Ovary (tissue), 9 donors: Measurements from ENCODE around the gene VWCE. TPM values are rescaled to one million over a fixed set of nuclear protein-coding genes. Genes with fewer than 3 reads are reported as not detected.
"Not testable (repeated sequence)": the region's sequence is repeated elsewhere in the genome, so short reads cannot be mapped to it uniquely, and the experiment has no call there.

Source experiments
- DNase-seq, 5 donors: peaks; one replicate each; pipeline ENCODE4 v3.0.0-alpha.2; 2019 to 2020
- H3K27ac ChIP-seq, 2 donors: fragments of 200-600 bp; one replicate each; pipeline versions ENCODE4 v1.5.1 to v1.8.0; 2019 to 2022
- H3K27me3 ChIP-seq: fragments of 200-600 bp; one replicate; pipeline ENCODE4 v1.8.0; 2022
- H3K36me3 ChIP-seq: fragments of 200-600 bp; sonication (generic); one replicate; pipeline ENCODE4 v1.5.1; 2019
- H3K4me1 ChIP-seq: one replicate; pipeline ENCODE4 v1.8.1; 2013; ENCODE audit warnings: mild to moderate bottlenecking, moderate library complexity; ENCODE audit not compliant: insufficient read depth
- H3K4me3 ChIP-seq: fragments of 200-600 bp; sonication (generic); one replicate; pipeline ENCODE4 v1.5.1; 2017
- H3K9me3 ChIP-seq, 2 donors: fragments of 200-600 bp in 1 of 2; sonication (generic) in 1 of 2; one replicate each; pipeline versions ENCODE4 v1.5.1 to v1.8.1; 2013 to 2019; ENCODE audit warnings: mild to moderate bottlenecking in 1 of 2, moderate library complexity in 1 of 2
- WGBS, 3 donors: extraction: QIAGEN DNeasy Blood & Tissue Kit in 1 of 3; methylation state at CpG; one replicate each; pipeline versions ENCODE4 v1.1.5 to v1.1.7; 2013 to 2017; 5-methylcytosine and 5-hydroxymethylcytosine counted together
- intact Hi-C, 4 donors: fragments of 100-400 bp; cut with DNase I; formaldehyde crosslinking; loops; one replicate each; pipeline versions ENCODE4 v1.11.0 to v1.15.1; 2022 to 2023
- polyA plus RNA-seq, 2 donors: library from polyadenylated mRNA; stranded (reverse); fragments of 200-250 nt in 1 of 2; fragments of 350-450 nt in 1 of 2; fragmentation: Illumina TruSeq in 1 of 2; extraction: RNeasy Lipid Tissue Mini Kit (QIAGEN cat#74804) in 1 of 2; gene quantifications; one replicate each; pipeline ENCODE4 v1.2.3, GENCODE V29; 2013 to 2014
- total RNA-seq, 7 donors: library from RNA; depleted of rRNA in 2 of 7; stranded (reverse); fragments of >200 nt in 2 of 7; fragmentation: NEBNext Ultra II Directional in 3 of 7; extraction: Animal tissue kit (Norgen Biotek cat#: 25700) in 3 of 7; gene quantifications; one replicate each; pipeline versions ENCODE4 v1.1.0 to v1.2.4, GENCODE V29; 2016 to 2023
- donor health status: DM: no; HTN: no; CAD: no; lungs with moderate emphysema.
- donor health status: DM: no; HTN: no; CAD: no.
- donor health status: Bipolar disorder and iron deficiency.
- donor health status: DM: yes; HTN: yes; CAD: no.
- donor health status: DM: no; HTN: no; CAD: no.
- donor health status: DM: yes; HTN: yes; CAD: no.

The VWCE gene
- total and polyA plus RNA-seq, 9 donors: 1.9 to 39.9 (median 11.9) TPM

- no CpG with 5 or more reads among the region's 5 CpGs for WGBS, 3 donors
- H3K4me3 ChIP-seq, H3K4me1 ChIP-seq, H3K27me3 ChIP-seq, H3K36me3 ChIP-seq, intact Hi-C loops, H3K9me3 ChIP-seq, H3K27ac ChIP-seq, DNase-seq: not testable (repeated sequence)
Observed at GRCh38 chr11:61222692-61223091, 72.4 kb downstream of the VWCE start.

- H3K4me3 ChIP-seq, H3K27ac ChIP-seq, H3K27me3 ChIP-seq, intact Hi-C loops, H3K36me3 ChIP-seq, H3K4me1 ChIP-seq, DNase-seq, H3K9me3 ChIP-seq: not testable (repeated sequence)
- no CpG with 5 or more reads among the region's 8 CpGs for WGBS, 3 donors
Observed at GRCh38 chr11:61222047-61222446, 73.1 kb downstream of the VWCE start, which contains the start of gene PGA4. Gene PGA4 (plus strand): TSS chr11:61222347. CDS start chr11:61222401, 54 bp downstream.

- H3K4me3 ChIP-seq, intact Hi-C loops, H3K27me3 ChIP-seq, H3K36me3 ChIP-seq, H3K27ac ChIP-seq, H3K9me3 ChIP-seq, DNase-seq, H3K4me1 ChIP-seq: not testable (repeated sequence)
- WGBS, 3 donors: 80 to 89% (median 88%) methylated on average over 5 of the region's 5 CpGs
Observed at GRCh38 chr11:61219016-61219415, 76.1 kb downstream of the VWCE start.

DNA sequence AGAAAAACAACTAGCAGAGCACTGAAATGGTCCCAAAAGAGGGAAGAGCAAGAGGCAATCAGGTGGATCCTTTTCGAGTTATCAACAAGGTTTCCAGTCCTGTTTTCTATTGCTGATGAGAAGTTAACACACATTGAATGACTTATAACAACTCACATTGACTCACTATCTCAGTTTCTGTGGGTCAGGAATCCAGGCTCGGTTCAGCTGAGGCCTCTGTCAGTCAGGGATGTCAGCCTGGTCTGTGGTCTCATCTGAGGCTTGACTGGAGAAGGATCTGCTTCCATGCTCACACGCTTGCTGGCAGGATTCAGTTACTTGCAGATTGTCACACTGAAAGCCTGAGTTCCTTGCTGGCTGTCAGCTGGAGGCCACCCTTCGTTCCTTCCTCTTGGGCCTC, 76.8 kb downstream of the VWCE start:
- H3K4me3 ChIP-seq, intact Hi-C loops, H3K9me3 ChIP-seq, DNase-seq, H3K27ac ChIP-seq, H3K27me3 ChIP-seq, H3K4me1 ChIP-seq, H3K36me3 ChIP-seq: not testable (repeated sequence)
- WGBS, 3 donors: no CpG with 5 or more reads among the region's 4 CpGs

DNA sequence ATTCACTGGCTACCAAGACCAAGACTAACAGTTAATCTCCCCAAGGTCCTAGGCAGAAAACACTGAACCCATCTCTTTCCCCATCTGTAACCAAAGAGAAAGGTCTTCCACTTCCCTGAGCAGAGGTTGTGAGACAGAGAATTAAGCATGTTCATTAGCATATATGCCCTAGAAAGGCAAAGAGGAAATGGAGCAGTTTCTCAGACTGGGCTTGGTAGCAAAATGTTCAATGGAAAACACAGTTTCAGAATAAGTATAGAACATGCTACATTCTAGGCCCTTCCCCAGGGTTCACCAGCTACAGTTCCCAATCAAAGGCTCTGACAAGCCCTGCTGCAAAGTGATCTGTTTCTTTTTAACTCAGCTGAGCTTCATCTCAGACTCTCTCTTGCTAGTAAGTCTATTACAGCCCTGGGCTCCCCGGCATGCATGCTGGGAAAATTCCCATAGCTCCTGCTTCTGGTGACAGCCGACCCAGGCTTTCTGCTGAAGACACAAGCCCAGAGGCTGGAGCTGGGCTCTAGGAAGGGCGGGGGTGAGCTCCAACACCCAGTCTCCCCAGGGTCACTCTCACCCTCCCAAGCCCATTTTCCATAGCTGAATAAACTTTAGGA, 81.3 kb downstream of the VWCE start:
- H3K9me3 ChIP-seq, H3K27me3 ChIP-seq, H3K4me1 ChIP-seq, H3K27ac ChIP-seq, DNase-seq, intact Hi-C loops, H3K4me3 ChIP-seq, H3K36me3 ChIP-seq: not testable (repeated sequence)
- WGBS, 3 donors: no CpG with 5 or more reads among the region's 3 CpGs

GRCh38 chr11:61212202-61212601, 82.9 kb downstream of the VWCE start:
- H3K9me3 ChIP-seq, H3K4me1 ChIP-seq, H3K4me3 ChIP-seq, H3K27ac ChIP-seq, H3K27me3 ChIP-seq, intact Hi-C loops, DNase-seq, H3K36me3 ChIP-seq: not testable (repeated sequence)
- WGBS, 3 donors: no CpG with 5 or more reads among the region's 15 CpGs

DNA sequence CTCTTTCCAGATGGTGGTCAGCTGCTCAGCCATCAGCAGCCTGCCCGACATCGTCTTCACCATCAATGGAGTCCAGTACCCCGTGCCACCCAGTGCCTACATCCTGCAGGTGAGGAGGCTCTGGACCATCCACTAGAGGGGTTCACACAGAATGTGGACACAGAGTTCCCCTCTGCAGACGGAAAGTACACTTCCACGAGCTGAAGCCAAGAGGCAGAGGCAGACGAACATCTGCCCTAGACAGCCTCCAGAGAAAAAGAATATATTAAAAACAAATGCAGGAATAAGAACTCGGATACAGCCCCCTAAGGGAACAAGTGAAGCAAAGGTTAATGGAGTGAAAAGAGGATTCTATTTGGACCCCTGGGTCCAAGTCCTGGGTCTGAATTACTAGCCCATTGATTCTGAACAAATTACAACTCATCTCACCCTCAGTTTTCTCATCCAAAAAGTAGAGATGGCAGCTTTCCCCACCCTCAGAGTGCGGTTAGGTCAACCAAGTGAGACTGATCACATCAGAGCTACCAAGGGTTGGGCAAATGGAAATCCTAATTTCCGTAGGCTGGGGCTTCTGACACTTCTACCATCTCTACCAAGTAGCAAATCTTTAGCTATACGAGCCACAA, 83.7 kb downstream of the VWCE start:
- H3K27ac ChIP-seq, H3K4me1 ChIP-seq, DNase-seq, H3K36me3 ChIP-seq, H3K4me3 ChIP-seq, H3K27me3 ChIP-seq, intact Hi-C loops, H3K9me3 ChIP-seq: not testable (repeated sequence)
- 63 to 77% (median 74%) methylated on average over 6 to 8 of the region's 10 CpGs for WGBS, 3 donors

DNA sequence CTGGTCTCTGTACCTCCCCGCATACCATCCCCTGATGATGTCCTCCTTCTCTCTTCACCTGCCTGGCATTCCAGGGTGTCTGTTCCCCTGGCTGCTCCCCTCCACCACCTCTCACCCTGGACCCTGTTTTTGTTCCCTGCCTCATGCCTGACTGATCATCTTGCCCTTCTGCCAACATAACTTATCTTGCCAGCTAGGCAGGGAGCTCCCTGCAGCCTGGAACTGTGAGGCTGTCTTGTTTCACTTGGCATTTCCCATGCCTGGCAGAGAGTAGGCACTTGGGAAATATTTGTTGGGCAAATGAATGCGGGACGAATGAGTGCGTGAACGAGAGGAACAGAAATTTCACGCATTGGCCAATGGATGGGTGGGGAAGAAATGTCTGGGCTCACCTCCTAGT, 84.5 kb downstream of the VWCE start:
- intact Hi-C loops, H3K9me3 ChIP-seq, H3K36me3 ChIP-seq, H3K4me3 ChIP-seq, DNase-seq, H3K27ac ChIP-seq, H3K27me3 ChIP-seq, H3K4me1 ChIP-seq: not testable (repeated sequence)
- no CpG with 5 or more reads among the region's 6 CpGs for WGBS, 3 donors

Other genes with a start within 250 kb of the VWCE start
- 1 to 10 TPM in 1 of 7 donors, under 1 TPM in 5, not detected in 1; 0.12 to 1.3 (median 0.29) TPM for gene CD5, start 192.8 kb downstream of the VWCE start, total RNA-seq
- under 1 TPM; 0.12 to 0.83 TPM for gene CD5, start 192.8 kb downstream of the VWCE start, polyA plus RNA-seq
- gene VPS37C, start 133.9 kb downstream of the VWCE start, total RNA-seq: 10 to 100 TPM; 11.3 to 25.8 (median 20.7) TPM
- gene VPS37C, start 133.9 kb downstream of the VWCE start, polyA plus RNA-seq: 10 to 100 TPM in 1 of 2 donors, 1 to 10 TPM in 1; 7.8 to 14.0 TPM
- gene PGA3, start 91.8 kb downstream of the VWCE start, total RNA-seq: 1 to 10 TPM in 3 of 7 donors, under 1 TPM in 2, not detected in 2; 0.38 to 4.3 (median 1.0) TPM
- gene PGA3, start 91.8 kb downstream of the VWCE start, polyA plus RNA-seq: 1 to 10 TPM in 1 of 2 donors, under 1 TPM in 1; 0.43 to 1.5 TPM
- gene PGA4, start 73.0 kb downstream of the VWCE start, total RNA-seq: 1 to 10 TPM in 3 of 7 donors, under 1 TPM in 1, not detected in 3; 0.45 to 9.3 (median 1.4) TPM
- 1 to 10 TPM in 1 of 2 donors, under 1 TPM in 1; 0.87 to 1.7 TPM for gene PGA4, start 73.0 kb downstream of the VWCE start, polyA plus RNA-seq
- 1 to 10 TPM in 1 of 7 donors, under 1 TPM in 2, not detected in 4; 0.69 to 1.7 (median 0.94) TPM for gene PGA5, start 54.1 kb downstream of the VWCE start, total RNA-seq
- gene PGA5, start 54.1 kb downstream of the VWCE start, polyA plus RNA-seq: 1 to 10 TPM in 1 of 2 donors, under 1 TPM in 1; 0.27 to 1.1 TPM
- 100 to 1,000 TPM; 117 to 264 (median 217) TPM for gene DDB1, start 37.8 kb upstream of the VWCE start, total RNA-seq
- gene DDB1, start 37.8 kb upstream of the VWCE start, polyA plus RNA-seq: 100 to 1,000 TPM; 137 to 270 TPM
- gene TKFC, start 37.9 kb upstream of the VWCE start, total RNA-seq: 10 to 100 TPM; 19.0 to 41.4 (median 36.3) TPM
- gene TKFC, start 37.9 kb upstream of the VWCE start, polyA plus RNA-seq: 10 to 100 TPM; 22.6 to 27.0 TPM
- gene CYB561A3, start 66.6 kb upstream of the VWCE start, total RNA-seq: 10 to 100 TPM; 24.1 to 58.3 (median 44.1) TPM
- gene CYB561A3, start 66.6 kb upstream of the VWCE start, polyA plus RNA-seq: 10 to 100 TPM; 33.4 to 45.7 TPM
- gene TMEM138, start 67.1 kb upstream of the VWCE start, total RNA-seq: 100 to 1,000 TPM in 1 of 7 donors, 10 to 100 TPM in 6; 21.5 to 102 (median 53.4) TPM
- gene TMEM138, start 67.1 kb upstream of the VWCE start, polyA plus RNA-seq: 100 to 1,000 TPM in 1 of 2 donors, 10 to 100 TPM in 1; 33.7 to 115 TPM
- 10 to 100 TPM; 20.2 to 32.6 (median 24.2) TPM for gene TMEM216, start 97.3 kb upstream of the VWCE start, total RNA-seq
- gene TMEM216, start 97.3 kb upstream of the VWCE start, polyA plus RNA-seq: 10 to 100 TPM; 29.1 to 34.6 TPM
- 100 to 1,000 TPM in 1 of 7 donors, 10 to 100 TPM in 6; 33.3 to 103 (median 83.4) TPM for gene CPSF7, start 134.7 kb upstream of the VWCE start, total RNA-seq
- gene CPSF7, start 134.7 kb upstream of the VWCE start, polyA plus RNA-seq: 100 to 1,000 TPM in 1 of 2 donors, 10 to 100 TPM in 1; 51.8 to 109 TPM
- gene SDHAF2, start 134.8 kb upstream of the VWCE start, total RNA-seq: 10 to 100 TPM; 31.9 to 91.1 (median 37.5) TPM
- 10 to 100 TPM; 40.8 to 43.5 TPM for gene SDHAF2, start 134.8 kb upstream of the VWCE start, polyA plus RNA-seq
- gene LRRC10B, start 213.4 kb upstream of the VWCE start, total RNA-seq: 10 to 100 TPM in 1 of 7 donors, 1 to 10 TPM in 3, under 1 TPM in 3; 0.45 to 23.0 (median 1.4) TPM
- gene LRRC10B, start 213.4 kb upstream of the VWCE start, polyA plus RNA-seq: 1 to 10 TPM in 1 of 2 donors, under 1 TPM in 1; 0.48 to 1.7 TPM